Endothelial cell of umbilical vein (primary cell): ENCODE measurements around the gene MREG. TPM values are rescaled to one million over a fixed set of nuclear protein-coding genes. Genes with fewer than 3 reads are reported as not detected.

Source experiments
- BruUV-seq: library from RNA; stranded (reverse); fragments of 400-500 nt; replicated peaks from 2 replicates; lab custom pipeline; 2021; lab: Mats Ljungman, UMichigan
- CTCF ChIA-PET: fragments of 300-600, 350-600 bp; sonication (Branson Sonifier 250); formaldehyde crosslinking; loops from one replicate; lab custom pipeline; 2021; ENCODE audit warnings: antibody characterized with exemption, inconsistent platforms; lab: Charles Lee
- POLR2A ChIA-PET: fragments of 300-600, 350-600 bp; sonication (Branson Sonifier 250); formaldehyde crosslinking; loops from one replicate; lab custom pipeline; 2021; ENCODE audit warnings: antibody characterized with exemption, inconsistent platforms; lab: Charles Lee
- DNase-seq: peaks from one replicate; pipeline ENCODE4 v3.0.0-alpha.2; 2011; ENCODE audit warnings: low read depth, low spot score
- FAIRE-seq: peaks from 2 replicates; lab custom pipeline; 2011; peaks lifted over from hg19 to GRCh38; lab: Jason Lieb, UNC
- H2AFZ ChIP-seq: 2 replicates; pipeline ENCODE4 v1.6.0; 2012; ENCODE audit warnings: low read depth, low read length, control low read depth, inconsistent platforms
- H3K27ac ChIP-seq: 2 replicates; pipeline ENCODE4 v1.5.1; 2011; ENCODE audit warnings: low read depth, mild to moderate bottlenecking, control low read depth, low read length, moderate library complexity; ENCODE audit not compliant: insufficient read depth
- H3K27me3 ChIP-seq, 2 experiments: 2 replicates each; pipeline versions ENCODE4 v1.6.0 to v1.6.1; 2011; ENCODE audit warnings: low read length in 2 of 2, mixed read lengths in 1 of 2; ENCODE audit not compliant: control insufficient read depth in 2 of 2, insufficient read depth in 2 of 2
- H3K36me3 ChIP-seq, 2 experiments: 2 replicates in 1 of 2; 3 replicates in 1 of 2; pipeline ENCODE4 v1.5.1; 2011; ENCODE audit warnings: low read length in 2 of 2, mild to moderate bottlenecking in 1 of 2, moderate library complexity in 1 of 2; ENCODE audit not compliant: control insufficient read depth in 2 of 2, insufficient read depth in 2 of 2; ENCODE audit errors: extremely low read depth in 1 of 2
- H3K4me1 ChIP-seq: 3 replicates; pipeline ENCODE4 v1.5.1; 2011; ENCODE audit warnings: mild to moderate bottlenecking, low read length; ENCODE audit not compliant: control insufficient read depth, insufficient read depth; ENCODE audit errors: extremely low read depth
- H3K4me2 ChIP-seq: 2 replicates; pipeline ENCODE4 v1.6.1; 2011; ENCODE audit warnings: low read length, control low read depth, mixed read lengths; ENCODE audit not compliant: insufficient read depth
- H3K4me3 ChIP-seq, 3 experiments: fragments of 200-600 bp in 1 of 3; sonication (generic), shearing (Covaris generic) in 1 of 3; replicated peaks in 1 of 3; 2 replicates each; pipeline ENCODE4 v1.5.1; 2011 to 2016; ENCODE audit warnings: control low read depth in 3 of 3, low read length in 3 of 3, mild to moderate bottlenecking in 2 of 3, inconsistent platforms in 1 of 3, low read depth in 1 of 3, moderate library complexity in 1 of 3; ENCODE audit not compliant: insufficient read depth in 1 of 3
- H3K79me2 ChIP-seq: 2 replicates; pipeline ENCODE4 v1.6.0; 2012; ENCODE audit warnings: low read length, inconsistent platforms; ENCODE audit not compliant: control insufficient read depth, insufficient read depth
- H3K9ac ChIP-seq: replicated peaks from 2 replicates; pipeline ENCODE3; 2011; ENCODE audit warnings: low read length, control low read depth; ENCODE audit not compliant: insufficient read depth; ENCODE audit errors: extremely low read depth
- H3K9me1 ChIP-seq: replicated peaks from 3 replicates; pipeline ENCODE4 v1.6.0; 2011; ENCODE audit warnings: mild to moderate bottlenecking, low read length; ENCODE audit not compliant: control insufficient read depth, insufficient read depth; ENCODE audit errors: extremely low read depth
- H3K9me3 ChIP-seq: replicated peaks from 2 replicates; pipeline ENCODE4 v1.5.1; 2012; ENCODE audit warnings: low read length, inconsistent platforms; ENCODE audit not compliant: control insufficient read depth, insufficient read depth
- H4K20me1 ChIP-seq: replicated peaks from 2 replicates; pipeline ENCODE3; 2011; ENCODE audit warnings: mild to moderate bottlenecking, low read length; ENCODE audit not compliant: control insufficient read depth, insufficient read depth; ENCODE audit errors: extremely low read depth
- CTCF ChIP-seq, 2 donors: IDR thresholded peaks; 1 replicate in 1 of 2; 2 replicates in 1 of 2; pipeline ENCODE4 v1.5.1; 2011; ENCODE audit warnings: low read length in 2 of 2, mild to moderate bottlenecking in 2 of 2, moderate library complexity in 2 of 2, control low read depth in 1 of 2, inconsistent platforms in 1 of 2, low read depth in 1 of 2; ENCODE audit not compliant: insufficient read depth in 1 of 2; ENCODE audit errors: extremely low read depth in 1 of 2
- EZH2 ChIP-seq: IDR thresholded peaks from 2 replicates; pipeline ENCODE4 v1.6.1; 2012; ENCODE audit warnings: borderline replicate concordance, low read depth, mild to moderate bottlenecking, moderate library complexity, low read length, inconsistent platforms; ENCODE audit not compliant: severe bottlenecking
- FOS ChIP-seq: IDR thresholded peaks from 2 replicates; pipeline ENCODE4 v1.6.1; 2011; ENCODE audit warnings: mild to moderate bottlenecking, low read length, moderate library complexity, borderline replicate concordance; ENCODE audit not compliant: insufficient read depth
- GATA2 ChIP-seq: IDR thresholded peaks from 2 replicates; pipeline ENCODE4 v1.7.0; 2011; ENCODE audit warnings: low read depth, mild to moderate bottlenecking, moderate library complexity, mixed read lengths, low read length; ENCODE audit not compliant: insufficient read length, insufficient read depth
- JUN ChIP-seq: IDR thresholded peaks from 2 replicates; pipeline ENCODE4 v1.6.1; 2011; ENCODE audit warnings: borderline replicate concordance, low read depth; ENCODE audit not compliant: insufficient read length, insufficient read depth
- MAX ChIP-seq: IDR thresholded peaks from 2 replicates; pipeline ENCODE4 v1.6.1; 2011; ENCODE audit not compliant: insufficient read depth, insufficient read length
- MYC ChIP-seq: IDR thresholded peaks from one replicate; pipeline ENCODE4 v1.6.1; 2011; ENCODE audit warnings: mild to moderate bottlenecking, low read depth, low read length
- POLR2A ChIP-seq: IDR thresholded peaks from 2 replicates; pipeline ENCODE4 v1.6.1; 2012; ENCODE audit warnings: low read depth, mild to moderate bottlenecking, control low read depth, low read length
- POLR2AphosphoS5 ChIP-seq: IDR thresholded peaks from 2 replicates; pipeline ENCODE4 v1.6.1; 2012; ENCODE audit warnings: low read depth, mild to moderate bottlenecking, control low read depth, low read length, moderate library complexity; ENCODE audit not compliant: insufficient read depth
- dilution Hi-C: fragments of 300-500 bp; cut with MboI; formaldehyde crosslinking; loops from one replicate; pipeline ENCODE4 v1.15.0; 2019; ENCODE audit warnings: low sequenced_read_pairs; ENCODE audit not compliant: extremely low pct_ligation_motif_present
- intact Hi-C: fragments of 100-400 bp; cut with micrococcal nuclease; formaldehyde crosslinking; loops from one replicate; pipeline ENCODE4 v1.10.0; 2022
- polyA plus RNA-seq, 4 experiments: library from polyadenylated mRNA; depleted of rRNA in 3 of 4; stranded (reverse) in 3 of 4; unstranded in 1 of 4; fragments of >200 nt; gene quantifications; 2 replicates each; pipeline versions ENCODE4 v1.2.1 to v1.2.3, GENCODE V29; 2011 to 2012; ENCODE audit warnings: missing spikeins in 1 of 4
- total RNA-seq: library from RNA; stranded (reverse); gene quantifications from 2 replicates; pipeline ENCODE4 v1.2.3, GENCODE V29; 2021

The MREG gene
- total and polyA plus RNA-seq, 2 donors (not counting 3 experiments of a cell fraction or from before 2014, with no cell fraction given) = 0.41 to 3.9 TPM

- CTCF ChIA-PET = interaction anchor here (1.2 to 1.8 kb wide), 2 partner anchors 29 to 44 kb away, joined by 3 to 6 read pairs; no protein-coding TSS in a partner anchor
- H2AFZ ChIP-seq = no peak overlapping the region
- H3K9me1 ChIP-seq = no peaks in the 10 kb centered on the region
- no peak for FAIRE-seq
- H3K9ac ChIP-seq = no peak overlapping the region
- intact Hi-C loops = no loop called here
- H3K4me3 ChIP-seq = no peak overlapping the region
- POLR2A ChIA-PET = no interaction called here
- no peak overlapping the region for H3K4me2 ChIP-seq
- H4K20me1 ChIP-seq = no peaks in the 10 kb centered on the region
- H3K4me1 ChIP-seq = no peaks in the 10 kb centered on the region
- TF ChIP-seq POLR2AphosphoS5 (no peak), MYC (no peak), FOS (no peak), EZH2 (no peak), MAX (no peak), JUN (no peak), POLR2A (no peak), CTCF (IDR thresholded peaks at IDR 0.05; ENCODE audit: extremely low read depth in 1 of 2, insufficient read depth in 1 of 2, low read depth in 1 of 2, low read length in 2 of 2) (no peak), GATA2 (no peak)
- H3K36me3 ChIP-seq = no peaks in the 10 kb centered on the region
- no TSS peak for BruUV-seq
- no peaks in the 10 kb centered on the region for H3K79me2 ChIP-seq
- no peaks in the 10 kb centered on the region for H3K9me3 ChIP-seq
- DNase-seq = no peak
- H3K27me3 ChIP-seq = peaks cover 0 to 2% of the 10 kb centered on the region in 2 experiments
- dilution Hi-C loops = no loop called here
- H3K27ac ChIP-seq = no peak overlapping the region
Measured at GRCh38 chr2:215979620-215980019, 33.7 kb downstream of the MREG start.
